Right lobe of liver (tissue), 4 donors: ENCODE results near the gene ZNF609.

ENCODE experiments used
- POLR2A ChIP-seq: fragments of 450-650 bp; IDR thresholded peaks from one replicate; pipeline ENCODE4 v1.6.1; 2017; ENCODE audit warnings: antibody characterized with exemption, mild to moderate bottlenecking
- TF ChIP-seq, protein P1 (sequence below), 4 donors: fragments of 200-600 bp in 3 of 4; fragments of 450-650 bp in 1 of 4; IDR thresholded peaks; one replicate each; pipeline versions ENCODE4 v1.5.1 to v1.8.0; 2016 to 2022; ENCODE audit warnings: antibody characterized with exemption in 4 of 4, mild to moderate bottlenecking in 2 of 4
- donor health status: DM: no; HTN: no; CAD: no.
- donor health status: DM: no; HTN: no; CAD: no.
- donor health status: DM: no; HTN: yes; CAD: no.

DNA sequence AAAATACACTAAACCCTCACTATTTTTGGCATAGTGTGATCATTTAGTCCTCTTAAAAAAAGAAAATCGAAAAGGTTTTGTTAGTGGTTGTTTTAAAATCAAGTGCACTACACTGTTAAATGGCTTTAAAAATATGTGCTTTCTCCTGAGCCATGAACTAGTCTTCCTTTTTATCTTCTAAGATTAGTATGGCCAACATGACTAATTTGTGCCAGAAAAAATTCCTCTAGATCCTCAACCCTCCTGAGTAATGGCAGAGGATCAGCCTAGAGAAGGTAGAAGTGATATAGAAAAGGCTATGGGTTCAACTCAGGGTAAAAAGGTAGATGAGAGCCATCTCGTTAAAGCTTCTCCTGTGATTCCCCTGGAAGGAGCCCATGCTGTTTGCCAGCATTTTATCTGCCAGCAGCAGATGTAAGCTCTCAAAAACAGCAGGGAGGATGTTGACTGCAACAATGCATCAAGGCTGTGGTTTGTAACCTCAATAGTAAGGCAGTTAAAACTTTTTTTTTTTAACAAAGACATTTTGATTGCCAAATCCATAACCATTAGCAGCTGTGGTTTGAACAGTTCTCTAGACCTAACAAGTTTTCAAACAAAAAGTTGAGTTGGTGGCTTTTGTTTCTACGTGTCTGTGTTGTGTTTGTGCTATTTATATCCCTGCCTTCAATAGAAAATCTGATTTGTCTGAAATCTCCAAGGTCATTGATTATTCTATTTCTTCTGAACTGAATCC, 30.2 kb upstream of the ZNF609 start:
- TF ChIP-seq, protein P1, sequence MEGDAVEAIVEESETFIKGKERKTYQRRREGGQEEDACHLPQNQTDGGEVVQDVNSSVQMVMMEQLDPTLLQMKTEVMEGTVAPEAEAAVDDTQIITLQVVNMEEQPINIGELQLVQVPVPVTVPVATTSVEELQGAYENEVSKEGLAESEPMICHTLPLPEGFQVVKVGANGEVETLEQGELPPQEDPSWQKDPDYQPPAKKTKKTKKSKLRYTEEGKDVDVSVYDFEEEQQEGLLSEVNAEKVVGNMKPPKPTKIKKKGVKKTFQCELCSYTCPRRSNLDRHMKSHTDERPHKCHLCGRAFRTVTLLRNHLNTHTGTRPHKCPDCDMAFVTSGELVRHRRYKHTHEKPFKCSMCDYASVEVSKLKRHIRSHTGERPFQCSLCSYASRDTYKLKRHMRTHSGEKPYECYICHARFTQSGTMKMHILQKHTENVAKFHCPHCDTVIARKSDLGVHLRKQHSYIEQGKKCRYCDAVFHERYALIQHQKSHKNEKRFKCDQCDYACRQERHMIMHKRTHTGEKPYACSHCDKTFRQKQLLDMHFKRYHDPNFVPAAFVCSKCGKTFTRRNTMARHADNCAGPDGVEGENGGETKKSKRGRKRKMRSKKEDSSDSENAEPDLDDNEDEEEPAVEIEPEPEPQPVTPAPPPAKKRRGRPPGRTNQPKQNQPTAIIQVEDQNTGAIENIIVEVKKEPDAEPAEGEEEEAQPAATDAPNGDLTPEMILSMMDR (IDR thresholded peaks at IDR 0.05): no peak
- TF ChIP-seq POLR2A: no peak
